Thoracic aorta (tissue), 2 donors: ENCODE measurements around the gene RTN1. TPM values are rescaled to one million over a fixed set of nuclear protein-coding genes. Genes with fewer than 3 reads are reported as not detected.
A peak's percentile ranks its signal among the peaks of the same experiment; 100 is the strongest.

Experiments
- ATAC-seq: fragments of 150-250 bp; one replicate; pipeline ENCODE4 v1.8.0; 2017; ENCODE audit warnings: low read depth; ENCODE audit not compliant: insufficient number of reproducible peaks, low FRiP score
- DNase-seq: peaks from one replicate; pipeline ENCODE4 v3.0.0-alpha.2; 2020; ENCODE audit warnings: low spot score
- H3K27ac ChIP-seq, 2 donors: fragments of 200-600 bp; sonication (generic); 1 replicate in 1 of 2; 2 replicates in 1 of 2; pipeline ENCODE4 v1.5.1; 2016; ENCODE audit warnings: mild to moderate bottlenecking in 2 of 2, moderate library complexity in 2 of 2
- H3K27me3 ChIP-seq: fragments of 200-600 bp; sonication (generic); replicated peaks from 2 replicates; pipeline ENCODE4 v1.6.0; 2016; ENCODE audit warnings: mild to moderate bottlenecking; ENCODE audit not compliant: insufficient read depth
- H3K36me3 ChIP-seq: fragments of 200-600 bp; sonication (generic); one replicate; pipeline ENCODE4 v1.5.1; 2016
- H3K4me1 ChIP-seq, 2 donors: fragments of 200-600 bp; sonication (generic); 1 replicate in 1 of 2; 2 replicates in 1 of 2; pipeline versions ENCODE4 v1.5.1 to v1.6.0; 2016; ENCODE audit warnings: low read depth in 2 of 2, mild to moderate bottlenecking in 1 of 2; ENCODE audit not compliant: control insufficient read depth in 1 of 2
- H3K4me3 ChIP-seq: fragments of 200-600 bp; sonication (generic); 2 replicates; pipeline ENCODE4 v1.5.1; 2016; ENCODE audit warnings: mild to moderate bottlenecking
- H3K9me3 ChIP-seq: fragments of 200-600 bp; sonication (generic); 2 replicates; pipeline ENCODE4 v1.5.1; 2016
- total RNA-seq, 2 donors: library from RNA; depleted of rRNA; stranded (reverse); fragments of >200 nt; gene quantifications; one replicate each; pipeline versions ENCODE4 v1.1.0 to v1.2.3, GENCODE V29; 2016
- TF ChIP-seq, protein P1 (sequence below): fragments of 200-600 bp; sonication (generic); IDR thresholded peaks from one replicate; pipeline ENCODE4 v1.5.1; 2019; ENCODE audit warnings: antibody characterized with exemption

The RTN1 gene
- total RNA-seq, 2 donors from 2014 or later: 66.5 to 129 TPM

DNA sequence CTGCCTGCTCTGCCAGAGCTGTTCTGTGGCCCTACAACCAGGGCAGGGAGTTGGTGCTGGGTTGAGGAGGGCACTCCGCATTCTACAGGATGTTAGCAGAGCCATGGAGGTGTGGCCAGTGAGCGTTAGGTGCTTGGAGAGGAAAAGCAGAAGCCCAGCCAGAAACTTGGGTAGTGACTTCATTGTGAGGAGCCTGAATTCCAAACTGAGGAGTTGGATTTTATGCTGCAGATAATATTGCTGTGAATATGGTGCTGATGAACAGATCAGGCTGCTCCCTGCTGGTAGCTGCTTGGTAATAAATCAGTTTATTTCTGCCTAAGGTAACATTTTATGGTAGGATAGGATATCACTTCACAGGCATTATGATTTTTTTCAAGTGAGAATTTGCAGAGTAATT is 286.8 kb downstream of the RTN1 start:
- ATAC-seq: no peak
- TF ChIP-seq, protein P1, sequence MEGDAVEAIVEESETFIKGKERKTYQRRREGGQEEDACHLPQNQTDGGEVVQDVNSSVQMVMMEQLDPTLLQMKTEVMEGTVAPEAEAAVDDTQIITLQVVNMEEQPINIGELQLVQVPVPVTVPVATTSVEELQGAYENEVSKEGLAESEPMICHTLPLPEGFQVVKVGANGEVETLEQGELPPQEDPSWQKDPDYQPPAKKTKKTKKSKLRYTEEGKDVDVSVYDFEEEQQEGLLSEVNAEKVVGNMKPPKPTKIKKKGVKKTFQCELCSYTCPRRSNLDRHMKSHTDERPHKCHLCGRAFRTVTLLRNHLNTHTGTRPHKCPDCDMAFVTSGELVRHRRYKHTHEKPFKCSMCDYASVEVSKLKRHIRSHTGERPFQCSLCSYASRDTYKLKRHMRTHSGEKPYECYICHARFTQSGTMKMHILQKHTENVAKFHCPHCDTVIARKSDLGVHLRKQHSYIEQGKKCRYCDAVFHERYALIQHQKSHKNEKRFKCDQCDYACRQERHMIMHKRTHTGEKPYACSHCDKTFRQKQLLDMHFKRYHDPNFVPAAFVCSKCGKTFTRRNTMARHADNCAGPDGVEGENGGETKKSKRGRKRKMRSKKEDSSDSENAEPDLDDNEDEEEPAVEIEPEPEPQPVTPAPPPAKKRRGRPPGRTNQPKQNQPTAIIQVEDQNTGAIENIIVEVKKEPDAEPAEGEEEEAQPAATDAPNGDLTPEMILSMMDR: no peak

DNA sequence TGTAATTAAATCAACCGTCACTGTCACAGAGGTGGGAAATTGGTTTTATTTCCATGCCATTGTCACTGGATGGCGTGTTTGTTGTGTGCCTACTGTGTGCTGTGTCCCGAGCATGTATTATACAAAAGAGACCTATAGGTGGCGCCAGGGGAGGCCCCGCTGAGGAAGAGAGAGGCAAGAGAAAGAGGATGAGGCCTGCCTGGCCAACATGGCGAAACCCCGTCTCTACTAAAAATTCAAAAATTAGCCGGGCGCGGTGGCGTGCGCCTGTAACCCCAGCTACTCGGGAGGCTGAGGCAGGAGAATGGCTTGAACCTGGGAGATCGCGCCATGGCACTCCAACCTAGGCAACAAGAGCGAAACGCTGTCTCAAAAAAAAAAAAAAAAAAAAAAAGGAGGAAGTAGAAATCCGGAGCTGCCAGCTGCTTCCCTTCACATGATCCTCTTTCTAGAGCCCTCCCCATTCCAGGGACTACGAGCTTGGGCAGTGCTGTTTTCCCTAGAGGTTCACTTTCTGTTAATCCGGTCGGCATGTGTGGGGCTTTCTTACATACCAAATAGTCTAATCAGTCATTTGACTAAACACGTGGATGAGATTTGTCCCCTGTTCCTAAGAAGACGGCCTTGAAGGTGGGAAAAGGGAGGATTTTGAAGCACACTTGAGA is 287.6 kb downstream of the RTN1 start:
- DNase-seq: no peak
- H3K4me3 ChIP-seq: no peak overlapping the region
- TF ChIP-seq, protein P1: no peak
- no peaks in the 10 kb centered on the region for H3K9me3 ChIP-seq
- no peak for ATAC-seq
- no peak overlapping the region for H3K27ac ChIP-seq
- no peaks in the 10 kb centered on the region for H3K36me3 ChIP-seq
- H3K4me1 ChIP-seq: peaks cover 0 to 8% of the 10 kb centered on the region in 2 donors
- H3K27me3 ChIP-seq: no peaks in the 10 kb centered on the region

More for the DNA sequence above, 286.8 kb downstream of the RTN1 start:
- no peaks in the 10 kb centered on the region for H3K9me3 ChIP-seq
- no peak overlapping the region for H3K4me3 ChIP-seq
- no peaks in the 10 kb centered on the region for H3K36me3 ChIP-seq
- H3K27ac ChIP-seq: no peak overlapping the region
- no peaks in the 10 kb centered on the region for H3K27me3 ChIP-seq
- peaks cover 0 to 8% of the 10 kb centered on the region in 2 donors for H3K4me1 ChIP-seq
- no peak for DNase-seq

DNA sequence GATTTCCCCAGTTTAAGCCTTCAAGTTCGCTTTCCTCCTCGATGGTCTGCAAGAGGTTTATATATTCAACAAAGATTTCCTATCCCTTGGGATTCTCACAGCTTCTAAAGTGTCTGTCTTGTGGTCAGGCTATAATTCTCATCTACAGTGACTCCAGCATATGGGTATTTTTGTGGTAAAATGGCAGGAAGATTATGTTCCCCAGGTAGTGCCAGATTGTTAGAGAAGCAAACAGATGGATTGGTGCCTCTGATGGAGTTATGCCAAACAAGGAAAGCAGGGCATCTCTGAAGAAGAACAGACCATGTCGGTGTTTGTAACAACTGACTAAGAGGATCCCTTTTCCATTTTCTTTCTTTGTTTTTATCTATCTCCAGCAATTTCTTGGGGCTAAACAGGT is 288.4 kb downstream of the RTN1 start:
- TF ChIP-seq, protein P1: no peak
- H3K36me3 ChIP-seq: no peaks in the 10 kb centered on the region
- no peaks in the 10 kb centered on the region for H3K27me3 ChIP-seq
- DNase-seq (no peak), ATAC-seq (no peak)
- peaks cover 0 to 8% of the 10 kb centered on the region in 2 donors for H3K4me1 ChIP-seq
- no peak overlapping the region for H3K4me3 ChIP-seq
- H3K27ac ChIP-seq: no peak overlapping the region
- no peaks in the 10 kb centered on the region for H3K9me3 ChIP-seq

DNA sequence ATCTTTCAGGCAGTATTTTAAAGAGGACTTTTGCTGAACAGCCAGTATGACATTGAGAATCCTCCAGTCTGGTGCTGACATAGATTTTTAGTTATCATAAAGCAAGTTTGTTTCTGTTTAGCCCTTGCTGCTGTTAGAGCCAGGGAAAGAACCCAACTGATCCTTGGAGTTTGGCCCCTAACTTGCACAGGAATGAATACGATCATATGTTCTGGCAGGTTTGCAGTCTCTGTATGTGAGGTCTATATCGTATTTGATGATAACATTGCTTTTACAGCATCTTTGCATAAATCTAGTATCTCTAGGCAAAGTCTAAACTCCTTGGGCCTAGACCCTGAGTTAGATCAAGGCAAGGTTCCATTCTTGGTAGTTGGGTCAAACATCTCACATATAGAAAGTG is 289.7 kb downstream of the RTN1 start:
- H3K27ac ChIP-seq: no peak overlapping the region
- TF ChIP-seq, protein P1: no peak
- ATAC-seq: no peak
- no peaks in the 10 kb centered on the region for H3K27me3 ChIP-seq
- no peaks in the 10 kb centered on the region for H3K36me3 ChIP-seq
- peaks cover 0 to 15% of the 10 kb centered on the region in 2 donors for H3K4me1 ChIP-seq
- H3K4me3 ChIP-seq: no peak overlapping the region
- DNase-seq: no peak
- no peaks in the 10 kb centered on the region for H3K9me3 ChIP-seq

DNA sequence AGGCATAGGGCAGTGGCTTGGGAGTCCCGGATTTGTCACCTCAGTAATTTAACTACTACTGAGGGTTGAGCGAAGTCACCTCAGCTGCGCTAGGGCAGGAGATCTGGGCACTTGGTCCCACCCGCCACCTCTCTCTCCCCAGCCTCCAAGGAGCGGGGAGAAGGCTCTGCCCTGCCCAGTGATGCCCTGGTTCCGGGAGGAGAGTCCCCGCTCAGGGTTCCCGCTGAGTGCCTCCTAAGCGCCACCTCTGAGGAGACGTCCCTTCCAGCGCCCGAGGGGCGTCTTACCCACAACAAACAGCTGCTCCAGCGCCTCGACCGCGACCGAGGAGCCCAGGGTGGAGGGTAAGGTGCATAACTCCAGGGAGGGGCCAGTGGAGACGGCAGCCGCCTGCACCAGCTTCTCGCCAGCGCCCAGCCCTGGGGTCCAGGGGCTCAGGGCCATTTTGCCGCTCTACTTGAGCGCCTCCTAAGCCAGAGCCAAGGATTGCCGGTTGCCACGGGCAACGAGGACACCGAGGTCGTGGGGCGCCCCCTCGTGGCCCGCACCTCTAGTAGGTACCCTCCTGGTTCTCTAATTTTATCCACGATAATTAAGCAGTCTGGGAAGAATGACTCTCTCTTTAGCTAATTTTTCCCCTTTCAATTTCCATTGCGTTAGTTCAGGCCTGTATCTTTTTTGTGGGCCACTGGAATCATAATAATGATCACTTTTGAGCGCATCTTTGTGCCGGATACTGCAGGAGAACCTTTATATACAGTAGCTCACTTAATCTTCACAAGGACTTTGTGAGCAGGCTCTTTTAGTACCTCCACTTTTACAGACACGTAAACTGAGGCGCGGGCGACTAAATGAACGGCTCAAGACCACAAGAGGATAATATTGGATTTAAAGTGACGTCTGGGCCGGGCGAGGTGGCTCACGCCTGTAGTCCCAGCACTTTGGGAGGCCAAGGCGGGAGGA is 294.0 kb downstream of the RTN1 start, which contains the start of gene CCDC175:
Gene CCDC175, minus strand, starts transcription at position 481 of the 963 bp plus-strand sequence. Its CDS starts 37 bp downstream, at position 444.
- Histone ChIP-seq H3K4me3 (peak within 1 kb of the TSS; percentile 73), H3K27ac (no peak within 1 kb of the TSS), H3K36me3 (no peaks in the 10 kb centered on the region), H3K4me1 (peaks cover 0 to 7% of the 10 kb centered on the region in 2 donors), H3K9me3 (no peaks in the 10 kb centered on the region), H3K27me3 (no peaks in the 10 kb centered on the region)
- no peak for ATAC-seq
- TF ChIP-seq, protein P1: peak; percentile 64
- DNase-seq: peak; percentile 41
